ENCODE measurements around the gene HDGFL2. TPM values are rescaled to one million over a fixed set of nuclear protein-coding genes. Genes with fewer than 3 reads are reported as not detected.

Gene HDGFL2
- total and polyA plus RNA-seq, 2 of the 8 experiments (the other 6 are each of a cell fraction or from before 2014, with no cell fraction given), result 31.1 to 106 TPM

DNA sequence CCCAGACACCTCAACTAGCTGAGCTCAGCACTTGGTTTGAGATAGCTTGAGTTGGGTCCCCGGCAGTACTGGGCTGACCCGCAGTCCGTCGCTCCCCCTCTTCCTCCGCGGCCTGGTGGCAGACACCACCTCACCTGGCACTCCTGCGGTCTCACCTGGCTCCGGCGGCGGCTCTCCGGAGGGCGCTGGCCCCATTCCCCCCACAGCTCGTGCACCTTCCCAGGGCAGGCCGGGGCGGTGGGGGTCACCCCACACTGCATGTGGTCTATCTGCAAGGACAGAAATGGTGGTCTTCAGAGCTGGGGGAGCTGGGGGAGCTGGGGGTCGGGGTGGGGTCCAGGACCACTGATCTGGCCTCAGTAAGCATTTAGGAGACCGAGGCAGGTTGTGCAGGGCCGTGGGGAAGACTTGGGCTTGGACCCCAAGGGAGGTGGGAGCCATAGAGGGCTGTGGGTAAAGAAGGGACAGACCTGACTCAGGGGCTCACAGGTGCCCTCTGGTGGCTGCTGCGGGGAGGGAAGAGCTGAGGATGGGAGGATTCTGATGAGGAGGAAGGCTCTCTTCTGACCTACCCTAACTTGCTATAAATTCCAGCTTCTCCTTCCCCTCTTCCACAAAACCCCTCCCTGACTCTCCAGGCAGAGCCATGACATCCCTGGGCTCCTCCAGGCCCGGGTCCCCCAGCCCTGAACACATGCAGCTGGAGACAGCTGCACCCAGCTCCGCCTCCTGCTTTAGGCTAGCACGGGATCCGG, 52.9 kb downstream of the HDGFL2 start (continued):
- TF ChIP-seq CREB1 (IDR thresholded peaks at IDR 0.05) (0 out of 2 replicates have a peak, but pooled peaks have one; percentile 6), RNF2 (IDR thresholded peaks at IDR 0.05; ENCODE audit: borderline replicate concordance, low read depth, low read length, missing control alignments, poor library complexity, severe bottlenecking) (no peak), JUN (IDR thresholded peaks at IDR 0.05; ENCODE audit: low read depth, low read length) (no peak), TBP (IDR thresholded peaks at IDR 0.05; ENCODE audit: low read depth, low read length) (no peak), TAF1 (IDR thresholded peaks at IDR 0.05; ENCODE audit: low read depth, low read length) (no peak), TCF12 (IDR thresholded peaks at IDR 0.05; ENCODE audit: low read depth, low read length) (no peak), HDAC2 (IDR thresholded peaks at IDR 0.05; ENCODE audit: borderline replicate concordance in 1 of 2, low read depth in 2 of 2, low read length in 2 of 2) (no peak), SP2 (IDR thresholded peaks at IDR 0.05; ENCODE audit: low read length) (peak; percentile 20; the same call in 1 of the 2 replicates), HDAC6 (IDR thresholded peaks at IDR 0.05; ENCODE audit: low read depth, low read length) (no peak), RAD21 (IDR thresholded peaks at IDR 0.05 in 1 of 2, conservative IDR thresholded peaks at IDR 0.05 in 1 of 2; ENCODE audit: low read depth in 2 of 2, low read length in 2 of 2) (peak; percentile 34 to 45)
- TF ChIP-seq, protein P1, sequence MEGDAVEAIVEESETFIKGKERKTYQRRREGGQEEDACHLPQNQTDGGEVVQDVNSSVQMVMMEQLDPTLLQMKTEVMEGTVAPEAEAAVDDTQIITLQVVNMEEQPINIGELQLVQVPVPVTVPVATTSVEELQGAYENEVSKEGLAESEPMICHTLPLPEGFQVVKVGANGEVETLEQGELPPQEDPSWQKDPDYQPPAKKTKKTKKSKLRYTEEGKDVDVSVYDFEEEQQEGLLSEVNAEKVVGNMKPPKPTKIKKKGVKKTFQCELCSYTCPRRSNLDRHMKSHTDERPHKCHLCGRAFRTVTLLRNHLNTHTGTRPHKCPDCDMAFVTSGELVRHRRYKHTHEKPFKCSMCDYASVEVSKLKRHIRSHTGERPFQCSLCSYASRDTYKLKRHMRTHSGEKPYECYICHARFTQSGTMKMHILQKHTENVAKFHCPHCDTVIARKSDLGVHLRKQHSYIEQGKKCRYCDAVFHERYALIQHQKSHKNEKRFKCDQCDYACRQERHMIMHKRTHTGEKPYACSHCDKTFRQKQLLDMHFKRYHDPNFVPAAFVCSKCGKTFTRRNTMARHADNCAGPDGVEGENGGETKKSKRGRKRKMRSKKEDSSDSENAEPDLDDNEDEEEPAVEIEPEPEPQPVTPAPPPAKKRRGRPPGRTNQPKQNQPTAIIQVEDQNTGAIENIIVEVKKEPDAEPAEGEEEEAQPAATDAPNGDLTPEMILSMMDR (IDR thresholded peaks at IDR 0.05; ENCODE audit: control extremely low read depth in 1 of 3, insufficient read depth in 1 of 3, low read depth in 1 of 3, low read length in 3 of 3), result peak; percentile 74 to 98 (median 95)
